Measurements from ENCODE around the gene TMEM63A.

The TMEM63A gene

GRCh38 chr1:225851805-225852204 is 30.4 kb downstream of the TMEM63A start:
- DNase-seq (ENCODE audit: low spot score) = peak; percentile 67
- TF ChIP-seq, protein P1, sequence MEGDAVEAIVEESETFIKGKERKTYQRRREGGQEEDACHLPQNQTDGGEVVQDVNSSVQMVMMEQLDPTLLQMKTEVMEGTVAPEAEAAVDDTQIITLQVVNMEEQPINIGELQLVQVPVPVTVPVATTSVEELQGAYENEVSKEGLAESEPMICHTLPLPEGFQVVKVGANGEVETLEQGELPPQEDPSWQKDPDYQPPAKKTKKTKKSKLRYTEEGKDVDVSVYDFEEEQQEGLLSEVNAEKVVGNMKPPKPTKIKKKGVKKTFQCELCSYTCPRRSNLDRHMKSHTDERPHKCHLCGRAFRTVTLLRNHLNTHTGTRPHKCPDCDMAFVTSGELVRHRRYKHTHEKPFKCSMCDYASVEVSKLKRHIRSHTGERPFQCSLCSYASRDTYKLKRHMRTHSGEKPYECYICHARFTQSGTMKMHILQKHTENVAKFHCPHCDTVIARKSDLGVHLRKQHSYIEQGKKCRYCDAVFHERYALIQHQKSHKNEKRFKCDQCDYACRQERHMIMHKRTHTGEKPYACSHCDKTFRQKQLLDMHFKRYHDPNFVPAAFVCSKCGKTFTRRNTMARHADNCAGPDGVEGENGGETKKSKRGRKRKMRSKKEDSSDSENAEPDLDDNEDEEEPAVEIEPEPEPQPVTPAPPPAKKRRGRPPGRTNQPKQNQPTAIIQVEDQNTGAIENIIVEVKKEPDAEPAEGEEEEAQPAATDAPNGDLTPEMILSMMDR (IDR thresholded peaks at IDR 0.05; ENCODE audit: extremely low read depth, missing control alignments) = no peak

DNA sequence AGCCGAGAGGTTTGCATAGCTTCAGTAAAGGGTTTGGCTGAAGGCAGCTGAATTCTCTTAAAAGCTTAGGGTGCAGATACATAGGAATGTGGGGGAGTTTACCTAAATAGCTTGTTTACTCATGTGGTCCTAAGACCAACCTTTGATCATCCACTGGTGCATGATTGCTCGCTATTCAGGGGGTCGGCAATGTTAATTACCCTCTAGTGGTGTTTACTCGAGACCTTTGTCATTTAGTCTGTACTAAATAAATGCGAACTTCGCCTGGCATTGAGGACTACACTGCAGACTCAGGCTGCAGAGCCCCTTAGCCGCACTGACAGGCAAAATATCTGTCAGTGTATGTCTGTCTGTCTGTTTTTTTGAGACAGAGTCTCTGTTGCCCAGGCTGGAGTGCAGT is 31.8 kb downstream of the TMEM63A start:
- DNase-seq (ENCODE audit: low spot score) = no peak

GRCh38 chr1:225849925-225850324 is 32.3 kb downstream of the TMEM63A start:
- no peak for DNase-seq (ENCODE audit: low spot score)
- TF ChIP-seq, protein P1 (IDR thresholded peaks at IDR 0.05; ENCODE audit: extremely low read depth, missing control alignments) = no peak

More for the DNA sequence above, 31.8 kb downstream of the TMEM63A start:
- TF ChIP-seq, protein P1 (IDR thresholded peaks at IDR 0.05; ENCODE audit: extremely low read depth, missing control alignments) = no peak

DNA sequence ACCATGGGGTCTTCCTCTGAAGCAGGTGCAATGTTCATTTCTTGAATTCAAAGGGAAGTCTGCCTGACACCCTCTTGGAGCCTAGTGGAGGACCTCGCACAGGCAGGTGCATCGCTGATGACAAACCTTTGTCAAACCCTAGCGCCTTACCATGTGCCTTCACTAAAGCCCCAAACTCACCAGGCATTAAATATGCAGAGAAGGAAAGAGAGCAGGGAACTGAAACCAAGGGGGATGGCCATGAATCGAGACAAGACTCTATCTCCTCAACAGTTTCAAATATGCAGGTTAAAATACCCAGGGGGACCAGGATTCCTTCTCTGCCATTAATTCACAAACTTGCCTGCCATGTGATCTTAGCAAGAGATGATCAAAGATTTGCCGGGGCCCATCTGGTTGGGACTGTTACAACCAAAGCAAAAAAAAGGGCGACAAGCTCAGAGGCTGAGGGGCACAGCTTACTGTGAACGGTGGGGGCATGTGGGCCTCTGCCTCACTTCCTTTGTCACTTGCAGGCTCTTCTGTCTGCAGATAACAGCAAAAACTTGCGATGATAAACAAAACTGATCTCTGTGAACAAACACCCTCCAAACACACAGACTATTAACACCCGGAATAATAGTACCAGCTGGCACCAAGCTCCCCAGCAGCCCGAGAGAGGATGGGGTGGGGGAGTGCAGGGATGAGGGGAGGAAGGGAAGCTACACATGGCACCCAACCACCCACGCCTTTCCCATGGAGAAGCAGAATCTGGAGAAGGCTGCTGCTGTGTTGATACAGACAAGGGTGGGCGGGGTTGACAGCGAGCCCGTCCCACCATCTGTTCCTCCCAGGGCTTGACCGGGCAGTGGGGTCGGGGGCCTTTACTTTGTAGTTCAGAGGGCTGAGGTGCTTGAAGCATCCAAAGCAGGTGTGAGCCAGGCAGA is 33.9 kb downstream of the TMEM63A start:
- DNase-seq (ENCODE audit: low spot score) = peak; percentile 67
- TF ChIP-seq, protein P1 (IDR thresholded peaks at IDR 0.05; ENCODE audit: extremely low read depth, missing control alignments) = no peak

- no peak for DNase-seq (ENCODE audit: low spot score)
- TF ChIP-seq, protein P1 (IDR thresholded peaks at IDR 0.05; ENCODE audit: extremely low read depth, missing control alignments) = no peak
Measured at GRCh38 chr1:225847610-225848009, 34.6 kb downstream of the TMEM63A start.

DNA sequence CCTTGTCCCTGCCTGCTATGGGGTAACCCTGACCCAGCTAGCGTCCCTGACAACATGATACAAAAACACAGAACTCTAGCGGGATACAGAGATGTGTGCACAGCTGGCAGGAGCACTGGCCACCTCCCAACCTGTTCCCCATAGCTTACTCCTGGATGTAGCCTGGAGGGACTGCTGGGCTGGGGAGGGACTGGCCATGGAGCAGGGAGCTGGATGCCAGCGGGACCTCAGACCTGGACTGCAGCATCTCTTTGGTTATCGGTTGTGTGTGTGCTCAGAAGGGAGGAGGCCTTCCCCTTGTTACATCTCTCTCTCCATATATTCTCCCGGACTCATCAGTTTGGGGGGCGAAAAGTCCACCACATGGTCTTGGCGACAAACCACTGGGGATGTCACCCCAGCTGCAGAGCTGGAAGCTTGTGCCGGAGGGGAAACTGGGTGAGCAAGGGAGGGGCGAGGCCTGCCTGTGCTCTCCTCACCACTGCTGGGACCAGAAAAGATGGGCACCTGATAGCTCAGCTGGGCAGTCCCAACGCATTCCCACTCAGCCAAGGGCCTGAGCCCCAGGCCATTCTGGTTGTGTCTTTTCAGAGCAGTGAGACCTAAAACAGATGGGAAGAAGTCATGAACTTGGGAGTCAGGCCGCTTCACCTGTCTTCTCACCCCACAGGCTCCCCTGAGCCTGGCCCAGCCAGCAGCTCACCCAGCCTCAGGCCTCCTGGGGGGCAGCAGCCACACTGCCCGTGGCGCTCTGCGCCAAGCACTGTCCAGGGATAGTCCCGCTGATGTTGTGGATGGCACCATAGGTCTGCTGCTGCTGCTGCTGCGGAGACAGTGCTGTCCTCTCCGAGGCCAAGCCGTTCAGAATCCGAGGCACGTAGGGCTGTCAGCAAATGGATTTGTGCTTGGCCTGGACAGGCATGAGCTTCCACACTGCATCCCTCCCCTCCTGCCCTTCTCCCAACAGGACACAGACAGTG is 35.6 kb downstream of the TMEM63A start:
- TF ChIP-seq, protein P1 (IDR thresholded peaks at IDR 0.05; ENCODE audit: extremely low read depth, missing control alignments) = no peak
- DNase-seq (ENCODE audit: low spot score) = no peak
